H1 (cell line): Measurements from ENCODE around the gene CD47. TPM values are rescaled to one million over a fixed set of nuclear protein-coding genes. Genes with fewer than 3 reads are reported as not detected.

Experiments
- CTCF ChIA-PET: fragments of 300-600 bp; sonication (Branson Sonifier 250); formaldehyde crosslinking; loops from one replicate; lab custom pipeline; 2021; ENCODE audit not compliant: partially characterized antibody; lab: Charles Lee
- POLR2A ChIA-PET: fragments of 300-600 bp; sonication (Branson Sonifier 250); formaldehyde crosslinking; loops from one replicate; lab custom pipeline; 2021; ENCODE audit warnings: inconsistent platforms; ENCODE audit not compliant: partially characterized antibody; lab: Charles Lee
- DNase-seq, 2 experiments: peaks; one replicate each; pipeline versions ENCODE4 v3.0.0 to v3.0.0-alpha.2; 2010 to 2022; ENCODE audit warnings: low spot score in 2 of 2, low read depth in 1 of 2, mixed read lengths in 1 of 2
- FAIRE-seq: peaks from 2 replicates; lab custom pipeline; 2011; peaks lifted over from hg19 to GRCh38; lab: Jason Lieb, UNC
- H2AFZ ChIP-seq: 2 replicates; pipeline ENCODE4 v1.8.1; 2012; ENCODE audit warnings: low read length, inconsistent platforms
- H2AK5ac ChIP-seq: 2 replicates; pipeline ENCODE4 v1.6.1; 2013; ENCODE audit warnings: low read depth, low read length
- H2BK120ac ChIP-seq: replicated peaks from 2 replicates; pipeline ENCODE3; 2013; ENCODE audit warnings: low read depth, low read length, inconsistent platforms
- H2BK12ac ChIP-seq: 2 replicates; pipeline ENCODE4 v1.6.1; 2013; ENCODE audit warnings: low read depth, low read length
- H2BK15ac ChIP-seq: 2 replicates; pipeline ENCODE4 v1.6.1; 2013; ENCODE audit warnings: low read length
- H2BK20ac ChIP-seq: 2 replicates; pipeline ENCODE4 v1.6.1; 2013; ENCODE audit warnings: low read length
- H2BK5ac ChIP-seq: 2 replicates; pipeline ENCODE4 v1.6.1; 2013; ENCODE audit warnings: low read depth, low read length
- H3K14ac ChIP-seq: 2 replicates; pipeline ENCODE4 v1.6.1; 2013; ENCODE audit warnings: inconsistent platforms; ENCODE audit not compliant: insufficient read length
- H3K18ac ChIP-seq: 2 replicates; pipeline ENCODE4 v1.6.1; 2013; ENCODE audit warnings: low read length; ENCODE audit errors: extremely low read depth
- H3K23ac ChIP-seq: 2 replicates; pipeline ENCODE4 v1.6.1; 2013; ENCODE audit warnings: inconsistent platforms; ENCODE audit not compliant: insufficient read length
- H3K23me2 ChIP-seq: 2 replicates; pipeline ENCODE4 v1.6.1; 2013; ENCODE audit warnings: low read depth, low read length
- H3K27ac ChIP-seq: 2 replicates; pipeline ENCODE4 v1.6.1; 2011; ENCODE audit warnings: low read depth, low read length, inconsistent platforms
- H3K27me3 ChIP-seq, 4 experiments: replicated peaks in 1 of 4; 1 replicate in 1 of 4; 2 replicates in 3 of 4; pipeline versions ENCODE4 v1.6.1 to v1.8.1; 2011 to 2013; ENCODE audit warnings: low read length in 3 of 4, mild to moderate bottlenecking in 3 of 4, inconsistent platforms in 2 of 4, mixed read lengths in 2 of 4, moderate library complexity in 1 of 4; ENCODE audit not compliant: control insufficient read depth in 3 of 4, insufficient read depth in 3 of 4; ENCODE audit errors: extremely low read depth in 1 of 4
- H3K36me3 ChIP-seq, 4 experiments: 2 replicates each; pipeline versions ENCODE4 v1.6.1 to v1.8.1; 2011 to 2013; ENCODE audit warnings: mild to moderate bottlenecking in 4 of 4, low read length in 3 of 4, moderate library complexity in 2 of 4, control low read depth in 1 of 4, inconsistent platforms in 1 of 4; ENCODE audit not compliant: insufficient read depth in 4 of 4, control insufficient read depth in 2 of 4
- H3K4ac ChIP-seq: replicated peaks from 2 replicates; pipeline ENCODE3; 2013; ENCODE audit warnings: low read length, low read depth, mixed read lengths, inconsistent platforms; ENCODE audit not compliant: insufficient read length
- H3K4me1 ChIP-seq, 4 experiments: replicated peaks in 1 of 4; 1 replicate in 1 of 4; 2 replicates in 3 of 4; pipeline versions ENCODE4 v1.6.1 to v1.8.1; 2011 to 2013; ENCODE audit warnings: low read length in 3 of 4, inconsistent platforms in 2 of 4, mixed read lengths in 1 of 4; ENCODE audit not compliant: insufficient read depth in 4 of 4, control insufficient read depth in 3 of 4
- H3K4me2 ChIP-seq, 2 experiments: 2 replicates each; pipeline versions ENCODE4 v1.6.1 to v1.8.1; 2011 to 2013; ENCODE audit warnings: low read depth in 2 of 2, low read length in 2 of 2, control low read depth in 1 of 2, inconsistent platforms in 1 of 2, mild to moderate bottlenecking in 1 of 2; ENCODE audit not compliant: insufficient read depth in 1 of 2
- H3K4me3 ChIP-seq, 4 experiments: fragments of 200-600, 300-600 bp in 1 of 4; sonication (generic), shearing (Covaris generic), sonication (Bioruptor Twin) in 1 of 4; 2 replicates each; pipeline versions ENCODE4 v1.5.1 to v1.8.1; 2011 to 2016; ENCODE audit warnings: low read length in 4 of 4, low read depth in 3 of 4, control low read depth in 2 of 4, inconsistent platforms in 2 of 4, mild to moderate bottlenecking in 2 of 4, mixed read lengths in 1 of 4, moderate library complexity in 1 of 4; ENCODE audit not compliant: insufficient read depth in 2 of 4; ENCODE audit errors: extremely low read depth in 1 of 4
- H3K56ac ChIP-seq: replicated peaks from 2 replicates; pipeline ENCODE3; 2013; ENCODE audit warnings: low read depth, mild to moderate bottlenecking, mixed read lengths, low read length, inconsistent platforms; ENCODE audit not compliant: insufficient read length
- H3K79me1 ChIP-seq: 2 replicates; pipeline ENCODE4 v1.6.1; 2013; ENCODE audit warnings: low read depth, low read length, control low read depth
- H3K79me2 ChIP-seq, 2 experiments: 2 replicates each; pipeline versions ENCODE4 v1.6.1 to v1.8.1; 2012 to 2013; ENCODE audit warnings: low read length in 2 of 2, mild to moderate bottlenecking in 2 of 2, inconsistent platforms in 1 of 2; ENCODE audit not compliant: insufficient read depth in 2 of 2, control insufficient read depth in 1 of 2
- H3K9ac ChIP-seq, 4 experiments: replicated peaks in 1 of 4; 1 replicate in 1 of 4; 2 replicates in 3 of 4; pipeline versions ENCODE4 v1.6.1 to v1.8.1; 2011 to 2013; ENCODE audit warnings: low read depth in 3 of 4, low read length in 3 of 4, control low read depth in 2 of 4, mild to moderate bottlenecking in 2 of 4, moderate library complexity in 2 of 4, inconsistent platforms in 1 of 4; ENCODE audit errors: extremely low read depth in 1 of 4
- H3K9me3 ChIP-seq, 2 experiments: 2 replicates each; pipeline versions ENCODE4 v1.6.1 to v1.8.1; 2012 to 2013; ENCODE audit warnings: mild to moderate bottlenecking in 2 of 2, moderate library complexity in 2 of 2, control low read depth in 1 of 2, inconsistent platforms in 1 of 2, low read depth in 1 of 2, low read length in 1 of 2, mixed read lengths in 1 of 2; ENCODE audit not compliant: insufficient read depth in 2 of 2
- H4K20me1 ChIP-seq, 2 experiments: replicated peaks in 1 of 2; 2 replicates each; pipeline versions ENCODE3 to v1.8.1; 2011 to 2013; ENCODE audit warnings: inconsistent platforms in 2 of 2, low read length in 2 of 2, mild to moderate bottlenecking in 1 of 2; ENCODE audit not compliant: insufficient read depth in 2 of 2, control insufficient read depth in 1 of 2
- H4K5ac ChIP-seq: 2 replicates; pipeline ENCODE4 v1.6.1; 2013; ENCODE audit warnings: low read length, low read depth, mixed read lengths, inconsistent platforms; ENCODE audit not compliant: insufficient read length
- H4K8ac ChIP-seq: 2 replicates; pipeline ENCODE4 v1.8.0; 2013; ENCODE audit warnings: mild to moderate bottlenecking, moderate library complexity, low read length, inconsistent platforms; ENCODE audit not compliant: insufficient read depth; ENCODE audit errors: extremely low read depth
- H4K91ac ChIP-seq: replicated peaks from 2 replicates; pipeline ENCODE3; 2013; ENCODE audit warnings: low read length, mixed read lengths, inconsistent platforms; ENCODE audit not compliant: insufficient read length
- TCF12 ChIP-seq: IDR thresholded peaks from 2 replicates; pipeline ENCODE4 v1.6.1; 2011; ENCODE audit warnings: low read depth, mild to moderate bottlenecking, low read length
- WGBS, 2 experiments: shearing (Covaris generic) in 1 of 2; methylation state at CpG; one replicate each; pipeline versions ENCODE4 v1.1.6 to v1.1.7; 2013 to 2015; ENCODE audit warnings: low lambda C conversion rate in 2 of 2, mixed read lengths in 2 of 2, inconsistent platforms in 1 of 2, low coverage in 1 of 2, missing lambda C conversion rate in 1 of 2; ENCODE audit not compliant: insufficient replicate concordance in 2 of 2, insufficient coverage in 1 of 2, insufficient read length in 1 of 2; ENCODE audit errors: extremely low coverage in 1 of 2, missing lambda C conversion rate in 1 of 2; 5-methylcytosine and 5-hydroxymethylcytosine counted together
- polyA plus RNA-seq, 7 experiments: library from polyadenylated mRNA; depleted of rRNA in 3 of 7; stranded (reverse) in 5 of 7; unstranded in 2 of 7; fragments of >200 nt in 5 of 7; fragments of 200-250 nt in 2 of 7; gene quantifications; 1 replicate in 5 of 7; 2 replicates in 1 of 7; 4 replicates in 1 of 7; pipeline versions ENCODE4 v1.2.1 to v1.2.3, GENCODE V29; 2011 to 2013; ENCODE audit warnings: missing spikeins in 2 of 7, mixed read lengths in 2 of 7
- total RNA-seq: library from RNA; stranded (reverse); fragmentation: NEBNext Ultra II Directional; extraction: Animal tissue kit (Norgen Biotek cat#: 25700); gene quantifications from 2 replicates; pipeline ENCODE4 v1.2.1, GENCODE V29; 2021

Gene CD47
- total and polyA plus RNA-seq, 2 of the 8 experiments (the other 6 are each of a cell fraction or from before 2014, with no cell fraction given): 14.4 to 19.3 TPM

DNA sequence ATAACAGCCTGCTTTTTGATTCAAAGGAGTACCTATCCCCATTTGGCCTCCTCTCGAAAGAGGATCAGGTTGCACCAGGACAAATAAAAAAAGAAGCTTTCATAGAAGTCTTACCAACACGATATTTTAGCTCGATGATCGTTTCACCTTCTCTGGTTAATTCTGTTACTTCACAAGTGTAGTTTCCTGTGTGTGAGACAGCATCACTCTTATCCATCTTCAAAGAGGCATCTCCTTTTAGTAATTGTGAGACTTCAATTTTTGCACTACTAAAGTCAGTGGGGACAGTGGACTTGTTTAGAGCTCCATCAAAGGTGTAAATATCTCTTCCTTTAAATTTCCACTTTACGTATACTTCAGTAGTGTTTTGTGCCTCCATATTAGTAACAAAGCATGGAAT, 11.0 kb downstream of the CD47 start:
- Histone ChIP-seq H3K27ac (no peak overlapping the region), H3K79me2 (no peaks in the 10 kb centered on the region), H4K8ac (no peak overlapping the region), H3K36me3 (no peaks in the 10 kb centered on the region), H3K4me2 (no peak overlapping the region), H2BK5ac (no peak overlapping the region), H3K56ac (no peak overlapping the region), H3K4me1 (no peaks in the 10 kb centered on the region), H3K9me3 (no peaks in the 10 kb centered on the region), H2BK120ac (no peak overlapping the region), H4K20me1 (no peaks in the 10 kb centered on the region), H2BK12ac (no peak overlapping the region), H2BK15ac (no peak overlapping the region), H2AFZ (no peak overlapping the region), H4K91ac (no peak overlapping the region), H3K23me2 (no peaks in the 10 kb centered on the region; the same call in 1 of the 2 replicates), H3K23ac (no peak overlapping the region), H3K9ac (no peak overlapping the region), H2AK5ac (no peak overlapping the region), H3K14ac (no peak overlapping the region), H3K27me3 (no peaks in the 10 kb centered on the region), H2BK20ac (no peak overlapping the region), H3K4ac (no peak overlapping the region), H3K4me3 (no peak overlapping the region), H3K18ac (no peak overlapping the region), H4K5ac (no peak overlapping the region), H3K79me1 (no peaks in the 10 kb centered on the region)
- no peak for FAIRE-seq
- no peak for DNase-seq
- TF ChIP-seq TCF12: no peak
- 93% methylated on average over 5 of the region's 5 CpGs; no CpG with 5 or more reads in 1 of the 2 experiments for WGBS, 2 experiments
- ChIA-PET POLR2A (no interaction called here), CTCF (interaction anchor here (2.2 kb wide), 1 partner anchor 142 kb away, joined by 9 read pairs; no protein-coding TSS in a partner anchor)
